Measurements from ENCODE around the gene CXorf58.

CXorf58 gene

GRCh38 chrX:23938690-23939089, 30.9 kb downstream of the CXorf58 start:
- DNase-seq (ENCODE audit: insufficient read length, low spot score) (no peak), FAIRE-seq (no peak)
- TF ChIP-seq CTCF (IDR thresholded peaks at IDR 0.05; ENCODE audit: insufficient read depth, missing control alignments): no peak

GRCh38 chrX:23939203-23939602, 31.4 kb downstream of the CXorf58 start:
- no peak for FAIRE-seq
- DNase-seq (ENCODE audit: insufficient read length, low spot score): no peak
- no peak for TF ChIP-seq CTCF (IDR thresholded peaks at IDR 0.05; ENCODE audit: insufficient read depth, missing control alignments)

- no peak for TF ChIP-seq CTCF (IDR thresholded peaks at IDR 0.05; ENCODE audit: insufficient read depth, missing control alignments)
- FAIRE-seq (no peak), DNase-seq (ENCODE audit: insufficient read length, low spot score) (no peak)
Measured at GRCh38 chrX:23944234-23944633, 36.4 kb downstream of the CXorf58 start.

- no peak for TF ChIP-seq CTCF (IDR thresholded peaks at IDR 0.05; ENCODE audit: insufficient read depth, missing control alignments)
- FAIRE-seq (no peak), DNase-seq (ENCODE audit: insufficient read length, low spot score) (no peak)
Measured at GRCh38 chrX:23945206-23945605, 37.4 kb downstream of the CXorf58 start.

GRCh38 chrX:23952391-23952790, 44.6 kb downstream of the CXorf58 start:
- FAIRE-seq (no peak), DNase-seq (ENCODE audit: insufficient read length, low spot score) (no peak)
- no peak for TF ChIP-seq CTCF (IDR thresholded peaks at IDR 0.05; ENCODE audit: insufficient read depth, missing control alignments)

- FAIRE-seq: no peak
- no peak for TF ChIP-seq CTCF (IDR thresholded peaks at IDR 0.05; ENCODE audit: insufficient read depth, missing control alignments)
- no peak for DNase-seq (ENCODE audit: insufficient read length, low spot score)
Measured at GRCh38 chrX:23952984-23953907, 45.4 kb downstream of the CXorf58 start.

- TF ChIP-seq CTCF (IDR thresholded peaks at IDR 0.05; ENCODE audit: insufficient read depth, missing control alignments): no peak
- no peak for FAIRE-seq
- no peak for DNase-seq (ENCODE audit: insufficient read length, low spot score)
Measured at GRCh38 chrX:23953908-23954269, 46.1 kb downstream of the CXorf58 start.
